HG03064 (cell line): ENCODE results near the gene GARIN3.

Experiments used
- ATAC-seq: cut with Tn5 transposase; IDR thresholded peaks from one replicate; pipeline ENCODE4 v1.9.1; 2021; ENCODE audit warnings: low read depth; ENCODE audit not compliant: unreplicated experiment

Gene GARIN3

DNA sequence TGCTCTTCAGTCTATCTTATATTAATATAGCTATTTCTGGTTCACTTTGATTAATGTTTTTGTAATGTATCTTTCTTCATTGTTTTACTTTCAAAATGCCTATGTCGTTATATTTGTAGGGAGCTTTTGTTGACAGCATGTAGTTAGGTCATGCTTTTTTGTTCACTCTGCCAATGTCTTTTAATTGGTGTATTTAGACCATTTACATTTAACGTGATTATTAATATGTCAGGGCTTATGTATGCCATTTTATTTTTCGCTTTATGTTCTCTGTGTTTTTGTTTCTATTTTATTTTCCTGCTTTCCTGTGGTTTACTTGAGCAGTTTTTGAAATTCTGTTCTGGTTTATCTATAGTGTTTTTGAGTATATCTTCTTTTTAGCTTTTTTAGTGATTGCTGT is 10.8 kb downstream of the GARIN3 start:
- no peak for ATAC-seq

DNA sequence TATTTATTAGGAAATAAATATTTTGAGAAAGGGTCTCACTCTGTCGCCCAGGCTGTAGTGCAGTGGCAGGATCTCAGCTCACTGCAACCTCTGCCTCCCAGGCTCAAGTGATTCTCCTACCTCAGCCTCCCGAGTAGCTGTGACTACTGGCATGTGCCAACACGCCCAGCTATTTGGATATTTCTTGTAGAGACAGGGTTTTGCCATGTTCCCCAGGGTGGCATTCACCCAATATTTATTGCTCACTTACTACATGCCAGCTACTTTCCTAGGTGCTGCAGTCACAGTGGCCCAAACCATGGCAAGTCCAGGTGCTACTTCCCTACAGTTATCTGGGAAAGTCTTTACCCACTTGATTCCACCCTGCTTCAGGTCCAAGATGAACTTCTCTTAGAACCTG is 15.1 kb downstream of the GARIN3 start:
- no peak for ATAC-seq

DNA sequence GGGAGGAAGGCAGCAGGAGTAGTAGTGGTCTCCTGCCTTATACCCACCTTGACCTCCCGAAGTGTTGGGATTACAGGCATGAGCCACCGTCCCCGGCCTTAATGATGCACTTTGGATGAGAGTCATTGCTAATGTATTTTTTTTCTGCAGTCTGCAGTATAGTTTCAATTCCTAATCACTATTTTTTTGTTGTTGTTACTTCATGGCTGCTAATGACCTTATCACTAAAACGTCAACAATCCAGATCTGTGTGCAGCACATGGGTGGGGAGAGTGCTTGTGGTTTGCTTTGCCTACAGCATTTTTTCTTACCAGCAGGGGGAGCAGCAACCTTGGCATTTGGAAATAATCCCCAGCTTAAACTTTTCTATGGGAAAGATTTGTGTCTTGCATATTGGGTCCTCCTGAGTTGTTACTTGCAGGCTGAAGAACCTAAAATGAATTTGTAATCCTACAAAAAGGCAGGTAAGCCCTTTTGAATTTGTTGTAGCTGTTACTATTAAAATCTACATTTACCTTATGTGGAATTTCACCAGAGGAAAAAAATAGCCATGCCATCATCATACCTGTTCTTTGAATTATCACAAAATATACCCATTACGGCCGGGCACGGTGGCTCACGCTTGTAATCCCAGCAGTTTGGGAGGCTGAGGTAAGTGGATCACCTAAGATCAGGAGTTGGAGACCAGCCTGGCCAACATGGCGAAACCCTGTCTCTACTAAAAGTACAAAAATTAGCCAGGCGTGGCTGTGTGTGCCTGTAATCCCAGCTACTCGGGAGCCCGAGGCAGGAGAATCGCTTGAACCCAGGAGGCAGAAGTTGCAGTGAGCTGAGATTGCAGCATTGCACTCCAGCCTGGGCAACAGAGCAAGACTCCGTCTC is 17.1 kb downstream of the GARIN3 start:
- ATAC-seq: peak; percentile 66

DNA sequence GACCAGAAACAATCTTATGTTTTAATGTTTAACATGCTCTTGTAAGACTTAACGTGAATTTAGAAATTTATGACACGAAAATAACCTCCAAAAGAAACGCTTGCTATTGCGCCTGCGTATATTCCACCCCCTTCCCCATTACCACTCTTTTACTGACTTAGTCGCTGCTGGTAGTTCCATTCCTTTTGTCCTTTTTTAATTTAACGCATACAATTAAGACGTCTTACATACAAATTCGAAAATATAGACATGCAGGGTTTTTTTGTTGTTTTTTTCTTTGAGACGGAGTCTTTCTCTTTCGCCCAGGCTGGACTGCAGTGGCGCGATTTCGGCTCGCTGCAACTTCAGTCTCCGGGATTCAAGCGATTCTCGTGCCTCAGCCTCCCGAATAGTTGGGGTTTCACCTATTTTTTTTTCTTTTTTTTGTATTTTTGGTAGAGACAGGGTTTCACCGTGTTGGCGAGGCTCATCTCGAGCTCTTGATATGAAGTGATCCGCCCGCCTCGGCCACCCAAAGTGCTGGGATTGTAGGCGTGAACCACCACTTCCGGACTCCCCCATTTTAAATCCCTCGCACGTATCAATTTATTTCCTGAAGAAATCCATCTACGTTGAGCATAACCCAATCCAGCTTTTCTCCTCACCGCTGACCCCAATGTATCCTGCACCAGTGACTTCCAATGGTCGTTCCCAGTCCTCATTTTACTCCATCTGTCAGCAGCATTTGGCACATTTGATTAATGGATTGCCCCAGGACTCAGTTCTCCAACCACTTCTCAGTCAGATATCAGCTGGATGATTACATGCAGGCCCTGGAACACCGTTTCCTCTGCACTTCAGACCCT is 22.7 kb downstream of the GARIN3 start:
- ATAC-seq: peak; percentile 48

DNA sequence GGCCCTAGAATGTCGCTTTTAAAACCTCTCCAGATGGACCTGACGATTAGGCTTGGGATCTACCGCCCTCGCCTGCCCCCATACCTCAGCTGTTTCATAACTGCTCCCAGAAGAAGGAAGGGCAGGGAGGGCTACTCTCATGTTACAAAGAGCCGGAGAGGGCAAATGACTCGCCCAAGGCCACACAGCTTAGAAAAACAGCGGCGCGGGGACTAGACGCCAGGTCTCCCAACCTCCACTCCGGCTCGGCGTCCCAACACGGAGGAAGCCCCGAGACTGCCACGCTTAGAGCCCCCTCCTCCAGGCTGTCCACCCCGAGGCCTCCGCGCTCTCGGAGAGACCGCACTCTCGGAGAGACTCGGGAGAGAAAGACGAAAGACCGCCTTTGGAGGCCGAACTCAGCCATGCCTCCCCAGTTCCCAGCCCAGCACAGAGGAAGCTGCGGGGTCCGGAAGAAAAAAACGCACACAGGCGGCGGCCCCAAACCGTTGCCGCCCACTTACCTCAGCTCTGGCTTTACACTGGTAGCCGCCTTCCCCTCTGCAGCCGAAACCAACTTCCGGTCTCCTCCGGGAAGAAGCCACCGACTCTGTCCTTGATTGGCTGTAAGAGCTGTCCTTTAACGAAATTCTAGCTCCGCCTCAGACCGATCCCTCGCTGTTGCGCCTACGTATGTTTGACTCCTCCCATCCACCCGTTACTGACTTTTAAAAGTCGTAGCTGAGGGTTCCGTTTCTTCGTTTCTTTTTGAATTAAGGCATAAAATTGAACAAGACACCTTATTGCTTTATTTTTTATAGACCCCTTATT is 23.5 kb downstream of the GARIN3 start, which contains the start of gene MED7:
TSS of gene MED7 (minus strand) at position 549 of the 810 bp plus-strand sequence. CDS start 3,434 bp downstream, outside the sequence.
- ATAC-seq: peak; percentile 100

DNA sequence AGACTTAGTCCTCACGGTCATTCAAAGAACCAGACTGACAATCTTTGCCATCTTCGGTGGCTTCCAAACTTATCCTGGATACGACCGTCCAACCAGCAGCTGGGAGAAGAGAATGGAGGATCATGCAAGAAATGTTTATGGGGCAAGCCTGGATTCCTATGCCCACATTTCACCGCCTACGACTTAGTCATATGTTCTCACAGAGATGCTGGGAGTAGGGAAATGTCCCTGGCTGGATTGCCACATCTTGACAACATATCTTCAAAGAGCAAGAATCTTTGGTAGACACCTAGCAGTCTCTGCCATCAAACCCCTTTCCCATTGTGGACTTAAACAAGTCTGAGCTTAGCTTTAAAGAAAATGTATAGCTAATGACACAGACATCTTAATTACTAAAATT is 28.4 kb downstream of the GARIN3 start:
- no peak for ATAC-seq

DNA sequence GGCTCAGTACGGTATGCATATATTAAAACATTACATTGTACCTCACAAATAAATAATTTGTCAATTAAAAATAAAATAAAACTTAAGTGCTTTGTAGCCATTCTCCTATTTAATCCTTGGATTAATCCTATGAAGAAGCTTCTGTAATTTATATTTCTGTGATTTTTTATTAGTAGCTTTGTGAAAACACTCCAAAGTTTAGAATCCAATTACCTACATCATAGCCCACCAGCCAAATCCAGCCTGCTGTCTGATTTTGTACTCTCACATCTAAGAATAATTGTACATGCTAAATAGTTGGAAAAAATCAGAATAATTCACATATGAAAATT is 33.8 kb downstream of the GARIN3 start:
- ATAC-seq: no peak

DNA sequence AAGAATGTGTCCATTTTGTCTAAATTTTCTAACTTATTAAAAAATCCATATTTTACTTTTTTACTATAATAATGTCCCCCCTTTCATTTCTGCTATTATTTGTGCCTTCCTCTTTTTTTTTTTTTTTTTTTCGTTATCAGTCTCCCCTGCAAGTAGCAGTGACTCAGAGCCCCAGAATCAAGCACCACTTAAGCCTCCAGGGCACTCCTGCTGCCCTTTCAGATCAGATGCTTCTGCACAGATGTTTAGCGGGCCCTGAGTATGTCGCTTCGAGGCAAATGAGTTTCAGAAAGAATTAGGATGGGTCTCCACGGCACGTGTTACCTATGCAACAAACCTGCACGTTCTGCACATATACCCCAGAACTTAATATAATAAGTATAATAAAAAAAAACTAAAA is 35.1 kb downstream of the GARIN3 start:
- no peak for ATAC-seq

DNA sequence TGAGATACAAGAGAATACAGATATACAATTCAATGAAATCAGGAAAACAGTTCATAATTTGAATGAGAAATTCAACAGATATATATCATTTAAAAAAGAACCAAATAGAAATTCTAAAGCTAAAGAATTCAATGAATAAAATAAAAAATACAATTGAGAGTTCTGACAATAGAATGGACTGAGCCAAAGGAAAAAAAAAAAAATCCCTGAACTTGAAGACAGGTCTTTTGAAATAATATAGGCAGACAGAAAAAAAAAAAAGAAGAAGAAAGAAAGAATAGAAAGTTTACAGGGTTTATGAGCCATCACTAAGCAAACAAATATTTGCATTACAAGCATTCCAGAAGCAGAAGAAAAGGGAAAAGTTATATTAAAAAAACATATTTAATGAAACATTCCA is 44.4 kb downstream of the GARIN3 start:
- ATAC-seq: no peak

DNA sequence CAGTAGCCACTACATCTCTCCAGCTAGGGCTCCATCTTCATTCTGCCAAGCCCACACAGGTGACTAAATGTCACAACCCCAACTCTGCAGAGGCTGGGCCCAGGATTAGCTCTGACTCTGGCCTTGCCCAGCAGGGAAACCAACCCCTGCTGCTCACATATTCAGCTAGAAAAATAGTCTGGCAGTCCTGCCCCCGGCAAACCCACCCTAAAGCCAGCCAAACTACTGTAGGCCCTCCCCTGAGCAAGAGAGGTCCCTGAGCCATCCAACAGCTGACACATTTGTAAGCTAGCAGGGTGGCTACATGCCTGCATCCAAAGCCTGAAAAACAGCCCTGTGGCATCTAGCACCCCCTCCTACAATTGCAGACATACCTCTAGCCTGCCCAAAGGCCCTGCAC is 46.0 kb downstream of the GARIN3 start:
- no peak for ATAC-seq

DNA sequence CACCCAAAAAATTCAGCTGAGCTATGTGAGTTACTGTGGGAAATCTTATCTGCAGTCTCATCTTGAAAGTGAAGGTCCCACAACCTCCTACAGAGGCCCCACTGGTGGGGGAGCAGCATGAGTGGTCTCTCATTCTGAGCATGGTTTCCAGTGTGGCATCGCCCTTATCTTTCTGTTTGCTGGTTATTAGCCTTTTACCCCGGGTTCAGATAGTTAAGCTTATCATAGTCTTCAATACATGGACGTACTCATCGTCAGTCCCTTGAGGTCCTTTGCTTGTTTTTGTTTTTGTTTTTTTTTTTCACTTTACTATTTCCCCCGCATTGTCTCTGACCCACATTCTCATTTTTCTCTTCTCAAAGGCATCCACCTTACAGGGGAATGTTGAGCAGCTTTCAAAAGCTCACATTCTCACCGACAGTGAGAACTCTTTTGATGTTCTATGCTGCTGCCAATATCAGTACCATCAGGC is 49.5 kb downstream of the GARIN3 start:
- peak; percentile 73 for ATAC-seq

DNA sequence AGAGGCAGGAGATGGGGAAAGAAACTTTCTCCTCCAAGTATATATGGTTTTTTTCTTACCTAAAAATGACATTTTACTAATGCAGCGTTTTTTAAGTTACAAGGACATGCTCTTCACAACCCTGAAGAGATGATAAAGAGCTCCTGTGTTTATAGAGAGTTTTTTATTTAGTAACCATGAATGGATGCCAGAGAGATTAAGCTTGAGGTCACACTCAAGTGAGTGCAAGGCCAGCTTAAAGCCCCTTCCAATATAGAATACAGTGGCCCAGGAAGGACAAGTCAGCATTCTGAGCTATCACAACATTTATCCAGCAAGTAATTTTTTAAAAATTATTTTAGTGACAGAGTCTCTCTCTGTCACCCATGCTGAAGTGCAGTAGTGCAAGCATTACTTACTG is 50.6 kb downstream of the GARIN3 start:
- no peak for ATAC-seq

DNA sequence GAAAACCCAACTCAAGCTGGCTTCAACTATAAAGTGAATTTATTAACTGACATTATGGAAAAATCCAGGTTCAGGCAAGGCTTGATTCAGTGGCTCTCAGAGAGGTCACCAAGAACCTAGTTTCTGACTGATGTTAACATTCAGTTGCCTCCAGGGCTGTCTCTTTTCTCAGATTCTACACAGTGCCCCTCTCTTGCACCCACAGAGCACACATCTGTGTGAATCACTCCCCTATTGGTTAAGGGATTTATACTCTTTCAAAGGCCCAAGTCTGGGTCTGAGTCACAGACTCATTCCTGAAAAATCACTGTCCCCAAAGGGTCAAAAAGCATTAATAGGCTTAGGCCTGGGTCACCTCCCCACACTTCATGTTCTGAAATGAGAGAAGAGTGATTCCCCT is 51.1 kb downstream of the GARIN3 start:
- ATAC-seq: no peak

DNA sequence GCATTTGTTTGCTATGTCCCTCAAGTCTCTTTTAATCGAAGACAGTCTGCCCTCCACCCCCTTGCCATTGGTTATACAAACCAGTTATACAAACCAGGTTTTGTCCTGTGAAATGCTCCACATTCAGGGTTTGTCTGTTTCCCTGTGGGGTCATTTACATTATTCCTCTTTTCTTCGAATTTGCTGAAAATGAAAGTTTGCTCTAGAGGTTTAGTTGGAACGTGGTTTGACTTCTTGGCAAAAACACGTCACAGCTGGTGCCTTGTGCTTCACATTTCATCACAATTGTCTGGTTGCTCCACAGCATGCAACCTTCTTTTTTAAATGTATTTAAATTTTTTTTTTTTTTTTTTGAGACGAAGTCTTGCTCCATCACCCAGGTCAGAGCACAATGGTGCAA is 53.1 kb downstream of the GARIN3 start:
- no peak for ATAC-seq
